Measurements from ENCODE around the gene IGF1.

Gene IGF1

DNA sequence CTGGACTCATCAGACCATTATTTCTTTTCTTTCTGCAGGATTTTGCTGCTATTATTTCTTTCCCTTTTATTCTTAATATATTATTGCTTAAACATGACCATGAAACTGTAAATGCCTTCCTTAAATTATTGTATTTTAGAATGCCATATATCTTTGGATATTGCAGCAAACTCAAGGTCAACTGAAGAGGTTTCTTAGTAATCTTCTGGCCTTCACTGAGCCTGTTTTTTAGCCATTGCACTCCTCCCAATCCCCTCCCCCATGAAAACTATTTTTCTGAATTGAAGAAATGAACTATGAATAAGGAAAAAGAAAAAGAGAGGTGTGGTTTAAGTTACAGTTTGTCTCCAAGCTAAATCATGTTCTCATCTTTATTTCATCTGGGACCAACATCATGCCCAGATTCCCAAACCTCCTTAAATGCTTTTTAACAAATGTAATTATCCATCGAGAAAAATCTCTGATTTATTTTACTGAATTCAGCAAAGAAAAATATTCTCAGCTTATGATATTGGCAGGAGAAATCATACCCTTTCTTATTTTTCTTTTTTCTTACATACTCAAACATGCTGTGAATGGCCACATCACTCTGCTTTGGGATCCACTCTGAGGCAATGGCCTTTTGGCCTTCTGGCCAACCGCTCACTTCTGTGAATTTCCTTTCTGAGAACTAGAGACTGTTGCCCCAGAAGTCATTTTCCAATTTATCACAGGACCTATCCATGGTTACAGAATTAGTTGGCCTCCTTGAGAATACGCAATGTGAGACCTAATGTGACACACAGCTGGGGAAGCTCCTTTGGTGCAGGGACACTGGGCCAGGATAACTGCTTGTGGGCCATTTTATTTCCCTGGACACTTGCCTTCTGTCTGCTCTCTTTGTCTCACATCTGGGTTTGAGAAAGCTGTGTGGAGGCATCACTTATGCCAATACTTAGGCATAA is 50.9 kb downstream of the IGF1 start:
- H3K4me3 ChIP-seq (ENCODE audit: low read depth, low read length): no peak overlapping the region
- in situ Hi-C loops (cut with HindIII; ENCODE audit: low pct_ligation_motif_present, low sequenced_read_pairs): no loop called here
- no peak for TF ChIP-seq CTCF (IDR thresholded peaks at IDR 0.05; ENCODE audit: low read depth, low read length, missing control alignments)
- H3K36me3 ChIP-seq (replicated peaks): no peaks in the 10 kb centered on the region
- no peak for DNase-seq
- no peak overlapping the region for H3K27ac ChIP-seq
- H3K27me3 ChIP-seq (replicated peaks): no peaks in the 10 kb centered on the region

GRCh38 chr12:102427543-102427941 is 52.8 kb downstream of the IGF1 start:
- Histone ChIP-seq H3K27ac (no peak overlapping the region), H3K27me3 (replicated peaks) (no peaks in the 10 kb centered on the region), H3K36me3 (replicated peaks) (no peaks in the 10 kb centered on the region), H3K4me3 (ENCODE audit: low read depth, low read length) (no peak overlapping the region)
- no peak for DNase-seq
- in situ Hi-C loops (cut with HindIII; ENCODE audit: low pct_ligation_motif_present, low sequenced_read_pairs): no loop called here
- TF ChIP-seq CTCF (IDR thresholded peaks at IDR 0.05; ENCODE audit: low read depth, low read length, missing control alignments): no peak

GRCh38 chr12:102426599-102427542 is 53.5 kb downstream of the IGF1 start:
- Histone ChIP-seq H3K27ac (no peak overlapping the region), H3K36me3 (replicated peaks) (no peaks in the 10 kb centered on the region), H3K27me3 (replicated peaks) (no peaks in the 10 kb centered on the region), H3K4me3 (ENCODE audit: low read depth, low read length) (no peak overlapping the region)
- no peak for DNase-seq
- no peak for TF ChIP-seq CTCF (IDR thresholded peaks at IDR 0.05; ENCODE audit: low read depth, low read length, missing control alignments)
- in situ Hi-C loops (cut with HindIII; ENCODE audit: low pct_ligation_motif_present, low sequenced_read_pairs): no loop called here

GRCh38 chr12:102425109-102426039 is 55.0 kb downstream of the IGF1 start:
- in situ Hi-C loops (cut with HindIII; ENCODE audit: low pct_ligation_motif_present, low sequenced_read_pairs): no loop called here
- Histone ChIP-seq H3K27ac (no peak overlapping the region), H3K36me3 (replicated peaks) (no peaks in the 10 kb centered on the region), H3K27me3 (replicated peaks) (no peaks in the 10 kb centered on the region), H3K4me3 (ENCODE audit: low read depth, low read length) (no peak overlapping the region)
- no peak for TF ChIP-seq CTCF (IDR thresholded peaks at IDR 0.05; ENCODE audit: low read depth, low read length, missing control alignments)
- DNase-seq: no peak

DNA sequence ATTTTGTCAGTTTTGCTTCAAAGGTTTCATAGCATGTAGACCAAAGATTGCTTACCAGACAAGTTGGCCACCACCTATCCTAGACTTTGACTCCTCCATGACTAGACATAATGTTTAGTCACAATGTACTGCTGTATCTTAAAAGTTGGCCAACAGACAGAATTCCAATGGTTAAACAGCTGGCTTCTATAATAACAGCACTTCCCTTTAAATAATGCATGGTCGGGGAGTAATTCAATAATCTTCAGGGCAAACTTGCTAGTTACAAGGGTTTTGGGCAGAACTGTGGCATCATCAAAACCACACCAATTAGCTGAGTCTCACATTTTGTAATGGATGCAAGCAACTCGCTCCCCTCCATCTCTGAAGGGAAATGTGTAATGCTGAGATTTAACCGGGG is 56.9 kb downstream of the IGF1 start:
- TF ChIP-seq CTCF (IDR thresholded peaks at IDR 0.05; ENCODE audit: low read depth, low read length, missing control alignments): no peak
- Histone ChIP-seq H3K4me3 (ENCODE audit: low read depth, low read length) (no peak overlapping the region), H3K27me3 (replicated peaks) (no peaks in the 10 kb centered on the region), H3K27ac (no peak overlapping the region), H3K36me3 (replicated peaks) (no peaks in the 10 kb centered on the region)
- in situ Hi-C loops (cut with HindIII; ENCODE audit: low pct_ligation_motif_present, low sequenced_read_pairs): no loop called here
- no peak for DNase-seq
